Body of pancreas (tissue), 4 donors: ENCODE measurements around the gene IGFL4.

Experiments
- CTCF ChIP-seq, 7 experiments: fragments of 450-650 bp in 4 of 7; fragments of 200-600 bp in 3 of 7; sonication (generic) in 3 of 7; IDR thresholded peaks; one replicate each; pipeline ENCODE4 v1.5.1; 2016 to 2019; ENCODE audit warnings: antibody characterized with exemption in 7 of 7
- POLR2A ChIP-seq, 3 donors: fragments of 450-650 bp; IDR thresholded peaks; one replicate each; pipeline ENCODE4 v1.6.1; 2016; ENCODE audit warnings: antibody characterized with exemption in 3 of 3, mild to moderate bottlenecking in 2 of 3

- no peak for TF ChIP-seq POLR2A (IDR thresholded peaks at IDR 0.05)
- no peak for TF ChIP-seq CTCF (IDR thresholded peaks at IDR 0.05)
Measured at GRCh38 chr19:46090444-46090843, 49.6 kb upstream of the IGFL4 start.
